ENCODE data around the gene DTNA.
A peak's percentile ranks its signal among the peaks of the same experiment; 100 is the strongest.

The DTNA gene

DNA sequence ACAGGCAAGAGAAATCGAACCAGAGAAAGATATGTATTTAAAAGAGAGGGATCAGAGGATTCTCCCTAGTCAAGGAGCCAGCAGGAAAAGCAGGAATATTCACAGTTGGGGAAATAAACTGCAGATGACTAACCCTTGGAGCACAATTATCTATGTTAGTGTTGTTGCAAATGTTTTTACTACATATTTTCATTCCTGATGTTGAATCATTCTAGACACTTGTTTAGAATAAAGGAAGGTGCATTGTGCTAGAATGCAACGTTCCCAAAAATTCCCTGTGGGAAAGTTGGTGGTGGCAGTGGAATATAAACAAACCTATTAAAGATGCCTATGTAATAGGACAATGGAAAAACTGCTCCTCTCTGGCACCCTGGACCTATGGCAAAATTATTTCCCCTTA, 63.3 kb downstream of the DTNA start:
- DNase-seq = no peak

DNA sequence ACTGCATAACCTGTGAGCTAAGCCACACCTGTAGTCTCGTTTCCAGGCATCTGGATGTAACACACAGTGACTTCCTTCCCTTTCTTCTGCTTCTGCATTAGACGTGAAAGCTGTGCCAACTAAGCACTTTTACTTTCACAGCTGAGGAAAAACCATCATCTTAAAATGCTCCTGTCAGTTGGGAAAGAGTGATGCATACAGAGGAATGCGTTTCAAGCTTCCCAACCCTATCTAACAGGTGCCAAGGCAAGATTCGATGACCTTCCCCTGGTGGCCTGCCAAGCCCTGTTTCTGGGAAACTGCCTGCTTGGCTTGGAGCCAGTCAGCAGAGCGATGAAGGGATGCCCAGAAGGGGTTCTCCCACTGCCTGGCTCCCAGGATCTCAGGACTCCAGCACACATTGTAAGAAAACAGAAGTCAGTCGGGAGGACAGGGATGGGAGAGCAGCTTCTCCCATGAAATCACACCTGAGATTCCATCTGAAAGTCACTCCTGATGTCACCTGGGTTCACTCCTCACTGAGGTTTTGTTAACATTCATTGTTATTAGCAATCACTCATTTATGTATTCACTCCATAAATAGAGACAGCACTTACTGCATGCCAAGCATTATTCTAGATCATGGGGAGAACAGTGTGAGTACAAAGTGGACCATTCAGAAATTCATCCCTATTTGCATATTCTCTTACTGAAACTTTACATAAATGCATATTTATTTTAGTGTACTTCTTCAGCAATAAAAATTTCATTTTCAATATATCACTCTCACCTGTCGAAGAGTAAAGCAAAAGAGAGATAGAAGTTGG, 64.1 kb downstream of the DTNA start:
- no peak for DNase-seq

DNA sequence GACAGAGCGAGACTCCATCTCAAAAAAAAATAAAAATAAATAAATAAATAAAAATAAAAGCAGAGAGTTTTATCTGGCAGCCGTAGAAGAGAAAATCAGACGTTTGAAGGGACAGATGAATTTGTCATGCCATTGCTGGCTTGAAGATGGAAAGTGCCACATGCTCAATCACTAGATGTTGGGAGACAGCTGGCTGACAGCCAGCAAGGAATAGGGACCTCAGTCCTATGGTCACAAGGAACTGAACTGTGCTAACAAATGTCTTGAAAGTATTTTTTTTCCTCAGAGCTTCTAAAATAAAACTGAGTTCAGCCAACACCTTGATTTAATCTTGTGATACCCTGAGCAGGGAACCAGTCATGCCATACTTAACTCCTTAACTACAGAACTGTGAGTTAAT, 65.4 kb downstream of the DTNA start:
- no peak for DNase-seq

DNA sequence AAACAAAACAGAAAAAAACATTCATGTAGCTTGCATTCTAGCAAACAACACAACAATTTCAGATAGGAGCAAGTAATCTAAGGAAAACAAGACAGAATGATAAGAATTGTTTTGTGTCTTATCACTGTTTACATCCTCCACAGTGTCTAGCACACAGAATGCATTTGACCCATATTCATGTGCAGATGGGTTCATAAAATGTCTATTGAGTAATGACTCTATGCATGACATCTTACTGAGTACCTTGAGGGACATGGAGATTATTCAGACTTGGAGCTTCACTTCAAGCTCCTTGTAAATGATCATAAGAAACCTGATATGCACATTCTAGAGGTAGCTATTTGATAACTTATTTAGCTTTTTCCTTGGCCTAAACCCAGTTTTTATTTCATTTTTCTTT, 69.0 kb downstream of the DTNA start:
- DNase-seq = no peak

DNA sequence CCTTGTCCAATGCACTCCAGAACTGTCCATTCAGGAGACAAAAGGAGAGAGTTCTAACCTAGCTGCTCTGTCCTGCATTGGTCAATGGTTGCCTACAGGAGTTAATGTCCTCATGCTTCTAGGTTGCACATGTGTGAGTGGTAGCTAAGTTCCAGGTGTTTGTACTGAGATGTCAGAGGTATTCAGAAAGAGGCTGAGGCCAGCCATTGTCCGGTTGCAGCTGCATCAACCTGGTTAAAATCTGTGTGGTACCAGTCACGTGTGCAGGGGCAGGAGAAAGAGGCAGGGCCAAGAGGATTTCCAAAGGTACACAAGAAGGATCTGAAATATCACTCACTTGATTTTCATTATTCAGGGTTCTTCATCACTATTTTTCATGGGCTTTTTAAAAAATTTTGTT, 70.8 kb downstream of the DTNA start:
- DNase-seq = no peak

DNA sequence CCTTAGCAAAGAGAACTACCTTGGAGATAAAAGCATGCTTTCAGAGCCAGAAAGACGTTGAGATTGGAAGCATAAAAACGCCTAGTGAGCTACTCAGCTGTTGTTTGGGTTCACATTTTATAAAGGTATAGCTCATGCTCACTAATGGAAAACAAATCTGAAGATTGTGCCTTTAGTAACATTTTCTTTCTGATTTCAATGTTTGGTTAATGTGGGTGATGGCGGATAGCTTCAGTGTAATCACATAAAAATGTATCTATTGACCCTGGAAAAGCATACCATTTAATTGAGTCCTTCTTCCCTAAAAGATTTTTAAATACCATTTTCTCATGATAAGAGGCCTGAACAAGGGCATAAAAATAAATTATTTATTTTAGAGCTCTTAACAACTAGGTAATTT, 73.4 kb downstream of the DTNA start:
- DNase-seq = no peak

DNA sequence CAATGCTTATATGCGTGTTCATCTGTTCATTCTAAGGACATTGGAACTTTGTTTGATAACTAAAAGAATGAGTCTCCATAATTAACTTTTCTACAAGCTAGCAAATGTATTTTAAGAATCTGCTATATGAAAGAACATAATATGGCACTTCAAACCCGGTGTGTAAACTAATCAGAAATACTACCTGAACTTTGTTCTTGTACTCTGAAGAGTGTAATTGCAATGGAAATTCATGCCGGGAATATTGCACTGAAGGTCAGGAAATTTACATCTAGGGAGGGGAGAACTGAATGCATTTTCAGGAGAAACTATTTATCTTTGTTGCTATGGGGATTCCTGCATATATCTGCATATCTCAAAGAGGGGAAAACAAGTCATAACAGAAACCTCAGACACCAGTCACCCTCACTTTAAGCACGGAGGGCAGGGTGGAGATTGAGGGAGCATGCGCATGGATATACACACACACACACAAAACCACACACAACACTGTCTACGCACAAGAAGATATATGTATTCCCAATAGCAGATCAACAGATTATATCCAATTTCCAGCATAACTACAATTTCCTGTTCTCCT, 76.2 kb downstream of the DTNA start:
- DNase-seq = no peak

DNA sequence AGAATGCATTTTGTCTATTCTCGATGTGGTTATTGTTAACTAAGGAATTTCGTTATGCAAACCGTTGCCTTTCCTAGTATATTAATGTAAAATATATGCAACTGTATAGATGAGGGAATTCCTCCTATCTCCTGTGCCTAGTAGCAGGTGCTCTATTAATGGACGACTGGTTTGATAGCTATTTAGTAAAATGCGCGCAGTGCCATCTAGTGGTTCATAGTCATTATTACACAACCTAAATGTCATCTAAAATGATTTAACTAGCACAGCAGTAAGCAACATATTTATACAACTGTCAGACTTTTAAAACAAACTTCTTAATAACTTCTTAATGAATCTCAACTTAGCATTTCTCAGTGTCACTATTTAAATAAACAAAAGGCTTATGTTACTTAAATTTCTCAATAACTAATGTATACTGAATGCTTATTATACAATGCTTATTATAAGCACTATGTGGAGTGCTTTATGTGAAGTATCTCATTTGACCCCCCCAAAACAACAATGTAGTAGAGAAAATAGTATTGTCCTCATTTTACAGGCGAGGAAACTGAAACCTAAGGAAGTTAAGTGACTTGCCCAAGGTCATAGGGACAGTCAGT, 77.9 kb downstream of the DTNA start:
- peak; percentile 4 to 73 for DNase-seq

DNA sequence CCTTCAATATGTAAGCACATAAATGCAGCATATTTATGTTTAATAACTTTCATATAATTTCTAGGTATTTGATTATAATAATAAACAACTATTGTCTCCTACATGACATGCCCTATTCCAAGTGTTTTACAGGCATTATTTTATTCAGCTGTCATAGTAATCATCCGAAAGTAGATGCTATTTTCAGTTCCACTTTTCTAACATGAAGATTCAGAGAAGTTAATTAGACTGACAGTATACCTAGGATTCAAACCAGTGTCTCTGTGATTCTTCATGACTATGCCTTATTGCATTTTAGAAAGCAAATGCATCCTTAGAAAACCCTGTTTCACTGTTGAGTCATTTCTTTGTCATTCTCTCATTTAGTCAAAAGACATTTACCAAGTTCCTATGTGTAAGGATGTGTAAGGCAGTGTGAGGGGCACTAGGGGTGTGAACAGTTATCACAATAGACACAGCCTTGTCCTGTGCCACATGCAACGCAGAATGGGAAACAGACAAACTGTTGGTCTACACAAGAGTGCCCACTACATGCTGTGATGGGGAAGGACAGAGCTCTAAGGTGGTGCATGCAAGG, 79.8 kb downstream of the DTNA start:
- DNase-seq = no peak

DNA sequence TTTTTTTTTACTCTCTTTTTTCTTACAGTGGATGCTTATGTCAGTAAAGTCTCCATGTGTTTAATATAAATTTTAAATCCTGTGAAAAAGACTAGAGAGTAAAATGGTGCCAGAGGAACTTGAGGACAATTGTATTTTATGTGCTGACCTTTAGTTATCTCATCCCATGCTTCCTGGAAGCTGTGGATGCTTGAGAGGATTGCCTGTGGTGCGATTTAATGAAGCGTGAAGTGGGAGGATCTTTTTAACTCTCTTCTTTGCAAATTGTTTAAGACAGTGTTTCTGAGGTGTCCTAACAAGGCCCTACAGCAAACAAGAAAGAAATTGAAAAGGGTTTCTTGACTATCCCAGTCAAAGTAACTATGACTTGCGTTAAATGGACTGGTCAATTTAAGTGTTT, 84.2 kb downstream of the DTNA start:
- no peak for DNase-seq

DNA sequence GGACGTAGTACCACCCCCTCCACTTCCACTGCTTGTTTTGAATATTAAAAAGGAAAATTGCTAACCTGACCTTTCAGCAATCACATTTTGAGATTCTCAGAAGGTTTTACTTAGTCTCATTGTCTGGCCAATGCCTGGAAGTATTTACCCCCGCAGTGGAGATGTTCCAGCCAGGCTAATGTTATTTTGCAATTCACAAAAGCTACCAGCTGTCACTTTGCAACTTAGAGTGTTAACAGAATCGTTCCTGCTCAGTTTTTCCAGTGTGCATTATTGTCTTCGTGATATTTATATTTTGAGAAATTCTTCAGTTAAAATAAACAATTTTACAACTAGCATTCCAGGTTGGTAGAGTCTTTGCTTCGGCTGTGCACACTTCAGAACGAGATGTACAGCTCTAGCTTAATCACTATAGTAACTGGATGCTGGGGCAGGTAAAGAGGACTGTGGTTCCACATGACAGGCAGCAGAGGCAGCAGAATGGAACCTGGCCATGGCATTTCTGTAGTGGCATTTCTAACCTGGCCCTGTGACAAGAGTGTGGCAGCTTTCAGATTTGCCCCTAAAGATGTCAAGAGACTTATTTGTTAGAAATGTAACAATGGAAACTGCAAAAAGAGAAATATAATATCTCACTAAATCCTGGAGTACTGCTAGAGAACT, 85.1 kb downstream of the DTNA start:
- peak in 1 of 2 experiments; percentile 9 for DNase-seq

DNA sequence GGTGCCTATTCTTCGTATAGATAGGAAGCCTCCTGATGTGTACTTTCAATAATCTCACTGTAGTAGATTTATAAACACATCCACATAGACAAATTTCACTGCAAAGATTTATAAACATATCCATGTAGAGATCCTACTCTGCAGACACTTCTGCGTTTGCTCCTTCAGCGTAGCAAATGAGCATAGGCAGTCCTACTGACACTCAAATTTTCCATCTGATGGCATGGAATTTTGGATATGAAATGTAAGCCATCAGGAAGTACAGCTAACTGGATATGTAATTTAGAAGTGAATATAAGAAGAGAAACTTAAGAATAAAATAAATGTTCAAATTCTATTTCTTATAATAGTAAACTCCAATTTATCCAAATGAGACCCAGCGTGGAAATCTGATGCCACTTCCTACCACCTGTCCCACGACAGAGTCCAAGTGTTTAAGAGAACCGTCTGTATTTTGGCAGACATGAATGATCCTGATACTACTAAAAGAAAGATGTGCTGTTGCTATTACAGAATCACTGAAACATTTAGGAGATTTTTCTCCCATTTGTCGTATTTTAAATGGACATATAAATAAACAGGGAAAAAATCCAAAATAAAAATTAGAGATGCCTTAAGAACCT, 86.0 kb downstream of the DTNA start:
- peak in 1 of 2 experiments; percentile 12 for DNase-seq

DNA sequence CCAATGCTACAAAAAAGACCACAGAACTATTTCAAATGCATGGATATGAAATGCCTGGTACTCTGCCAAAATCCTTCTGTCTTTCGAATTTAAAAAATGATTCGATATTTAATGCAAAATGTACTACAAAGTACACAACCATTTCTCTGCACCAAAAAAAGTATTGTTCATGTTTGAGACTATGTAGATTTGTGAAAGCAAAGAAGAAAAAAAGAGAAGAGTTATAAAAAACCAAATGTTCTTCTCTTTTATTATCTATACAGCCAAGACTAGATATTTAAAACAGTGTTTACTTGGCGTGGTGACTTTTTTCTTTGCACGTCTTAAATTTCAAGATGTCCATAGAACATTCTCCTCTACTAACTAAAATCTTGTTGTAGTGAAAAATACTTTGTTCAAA, 89.2 kb downstream of the DTNA start:
- no peak for DNase-seq

DNA sequence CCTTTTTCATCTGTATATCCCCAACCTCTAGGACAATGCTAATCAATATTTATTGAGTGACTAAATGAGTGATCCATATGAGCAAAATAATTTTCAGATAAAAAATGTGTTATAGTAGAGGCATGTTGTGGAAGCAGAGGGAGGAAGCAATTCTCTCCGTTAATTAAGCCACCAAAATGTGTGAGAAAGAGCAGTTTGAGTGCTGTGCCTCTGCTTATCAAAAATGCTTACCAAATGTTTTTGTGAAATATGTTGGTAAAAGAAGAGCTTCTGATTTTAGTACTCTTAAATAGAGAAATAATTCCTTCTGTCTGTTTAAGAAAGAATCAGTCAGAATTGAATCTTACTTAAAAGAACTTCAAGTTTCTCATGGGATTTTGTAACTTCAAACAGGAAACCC, 90.3 kb downstream of the DTNA start:
- no peak for DNase-seq

DNA sequence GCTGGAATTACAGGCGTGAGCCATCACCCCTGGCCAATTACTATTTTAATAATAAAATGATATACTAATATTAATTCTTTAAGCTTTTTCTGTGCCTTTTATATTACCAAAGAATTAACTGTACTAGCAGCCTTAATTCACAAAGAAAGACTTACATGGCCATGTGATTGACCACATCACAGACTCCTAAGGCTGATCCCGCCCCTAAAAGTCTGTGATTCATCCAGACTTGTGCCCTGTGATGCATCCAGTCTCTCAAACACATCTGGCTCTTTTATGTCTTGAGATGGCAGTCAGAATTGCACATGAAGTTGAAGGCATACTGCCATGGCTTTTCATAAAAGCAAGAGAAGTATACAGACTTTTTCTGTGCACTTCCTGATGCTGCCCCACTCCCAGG, 91.7 kb downstream of the DTNA start:
- DNase-seq = no peak

DNA sequence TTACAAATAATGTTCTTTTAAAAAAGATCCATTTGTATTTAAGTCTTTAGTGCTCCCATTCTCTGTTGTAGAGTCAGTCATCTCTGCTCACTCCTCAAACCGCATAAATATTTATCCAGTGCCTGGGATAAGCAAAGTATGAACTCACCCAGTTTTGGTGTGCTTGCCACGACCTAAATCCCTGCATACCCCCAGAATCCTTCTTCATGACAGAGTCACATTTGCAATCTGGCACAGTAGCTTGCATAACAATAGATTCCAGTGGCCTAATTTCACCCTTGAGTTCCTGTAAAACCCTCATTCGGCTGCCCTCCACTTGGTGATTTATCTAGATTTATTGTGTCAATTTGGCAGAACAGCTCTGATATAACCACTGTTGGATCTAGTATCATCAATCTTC, 92.9 kb downstream of the DTNA start:
- no peak for DNase-seq

DNA sequence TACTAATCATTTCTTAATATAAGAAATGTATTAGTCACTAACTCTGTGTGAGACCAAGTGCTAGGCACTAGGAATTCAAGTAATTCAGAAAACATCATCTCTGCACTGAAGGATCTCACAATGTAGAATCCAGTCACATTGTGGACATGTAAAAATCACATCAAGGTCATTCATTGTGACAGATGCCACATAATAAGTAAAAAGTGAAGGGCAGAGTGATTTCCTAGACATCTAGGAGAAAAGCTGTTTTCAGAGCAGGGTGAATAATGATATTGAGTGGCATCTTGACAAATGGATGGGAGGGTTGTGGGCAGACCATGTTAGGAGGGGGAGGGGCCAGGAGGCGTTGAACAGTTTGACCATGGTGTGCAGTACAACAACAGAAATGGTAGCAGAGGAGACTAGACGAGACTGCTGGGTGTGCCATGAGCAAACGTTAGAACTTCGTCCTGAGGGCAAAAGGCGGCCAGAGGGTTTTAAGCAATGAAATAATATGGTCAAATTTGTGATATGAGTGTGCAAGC, 93.8 kb downstream of the DTNA start:
- no peak for DNase-seq

DNA sequence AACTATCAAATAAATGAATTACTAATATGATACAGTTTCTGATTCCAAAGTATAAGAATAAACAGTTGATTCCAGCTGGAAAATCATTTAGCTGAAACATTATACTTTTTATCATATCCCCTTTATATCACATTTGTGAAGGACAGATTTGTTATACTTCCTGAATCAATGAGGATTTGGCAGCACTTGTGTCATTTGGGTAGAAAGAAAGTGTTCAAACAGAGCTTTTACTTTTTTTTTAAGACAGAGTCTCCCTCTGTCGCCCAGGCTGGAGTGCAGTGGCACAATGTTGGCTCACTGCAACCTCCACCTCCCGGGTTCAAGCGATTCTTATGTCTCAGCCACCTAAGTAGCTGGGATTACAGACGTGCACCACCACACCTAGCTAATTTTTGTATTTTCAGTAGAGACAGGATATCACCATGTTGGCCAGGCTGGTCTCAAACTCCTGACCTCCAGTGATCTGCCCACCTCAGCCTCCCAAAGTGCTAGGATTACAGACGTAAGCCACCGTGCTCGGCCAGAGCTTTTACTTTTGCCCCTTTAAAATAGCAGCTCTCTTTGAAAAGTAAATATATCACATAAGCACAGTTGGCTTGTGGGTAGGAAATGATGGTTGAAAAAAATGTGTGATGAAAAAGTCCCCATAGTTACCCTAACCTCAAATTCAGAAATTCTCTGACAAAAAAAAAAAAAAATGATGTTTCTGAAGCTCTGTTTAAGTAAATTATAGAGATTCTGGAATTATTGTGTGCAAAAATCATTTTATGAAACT, 95.2 kb downstream of the DTNA start:
- DNase-seq = no peak

DNA sequence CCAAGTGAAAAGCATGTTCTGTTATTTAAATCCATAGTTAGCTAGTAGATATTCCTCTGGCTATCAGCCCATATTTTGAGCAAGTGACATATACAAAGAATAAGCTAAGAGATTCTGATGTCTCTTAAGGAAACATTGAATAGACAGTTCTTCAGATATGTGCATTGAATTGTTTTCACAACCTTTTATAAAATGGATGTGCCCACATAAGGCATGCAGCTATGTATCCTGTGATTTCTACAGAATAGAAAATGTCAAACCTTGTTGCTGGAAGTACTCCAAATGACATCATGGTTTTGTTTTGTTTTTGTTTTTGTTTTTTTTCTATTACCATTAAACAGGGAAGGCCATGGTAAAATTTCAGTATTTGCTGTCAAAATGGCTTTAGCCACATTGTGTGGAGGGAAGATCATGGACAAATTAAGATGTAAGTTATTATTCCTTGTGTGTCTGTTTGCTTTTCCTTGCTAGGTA, 95.8 kb downstream of the DTNA start:
- DNase-seq = no peak

DNA sequence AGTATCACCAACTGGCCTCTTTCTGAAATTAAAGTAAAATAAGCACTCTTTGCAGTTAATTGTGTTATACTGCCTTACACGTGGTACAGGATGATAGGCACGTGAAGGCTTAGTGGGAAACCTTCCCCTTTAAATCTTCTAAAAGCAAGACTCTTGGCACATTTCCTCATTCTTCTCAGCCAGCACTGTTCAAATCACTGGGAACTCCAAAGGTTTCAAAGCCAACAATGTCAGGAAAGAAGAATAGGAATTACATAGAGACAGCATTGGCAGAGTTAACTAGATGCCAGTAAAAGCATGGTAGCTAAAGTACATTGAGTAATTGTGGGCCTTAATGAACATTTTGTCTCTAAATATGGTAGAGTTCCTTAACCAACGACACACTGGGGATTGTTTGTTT, 96.4 kb downstream of the DTNA start:
- no peak for DNase-seq

DNA sequence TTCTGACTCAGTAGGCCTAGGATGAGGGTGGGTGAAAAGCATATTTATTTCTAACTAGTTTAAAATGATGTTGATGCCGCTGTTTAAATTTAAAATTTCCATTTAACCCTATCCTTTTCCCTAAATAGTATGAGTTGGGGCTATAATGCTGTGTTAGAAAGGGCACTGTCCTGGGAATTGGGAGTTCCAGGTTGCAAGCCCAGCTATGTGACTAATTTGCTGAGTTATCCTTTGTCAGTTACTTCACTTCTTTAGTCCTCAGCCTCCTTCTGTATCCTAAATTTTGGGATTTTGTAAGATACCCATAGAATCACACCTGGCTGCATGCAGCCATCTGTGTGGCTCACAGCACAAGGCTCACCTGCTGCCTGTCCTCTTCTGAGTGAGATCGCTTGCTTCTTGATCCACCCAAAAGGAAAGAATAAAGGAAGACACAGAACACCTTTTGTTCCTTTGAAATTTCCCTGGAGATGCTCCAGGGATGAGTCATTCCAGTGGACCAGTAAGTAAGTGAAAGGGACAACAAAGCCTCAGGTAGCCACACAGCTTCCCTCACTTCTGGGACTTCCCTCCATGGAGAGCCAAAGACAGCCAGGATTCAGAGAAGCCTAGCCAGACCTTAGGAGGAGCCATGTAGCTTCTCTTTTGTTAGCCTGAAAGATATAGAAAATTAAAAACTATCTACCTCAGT, 97.2 kb downstream of the DTNA start:
- DNase-seq = no peak
